WERI-Rb-1 (cell line): ENCODE results near the gene PDLIM1.

ENCODE experiments used
- DNase-seq: peaks from one replicate; pipeline ENCODE4 v3.0.0-alpha.2; 2020
- H3K27ac ChIP-seq: fragments of 250-450 bp; sonication (Bioruptor Pico); 2 replicates; pipeline ENCODE4 v1.5.1; 2020; ENCODE audit warnings: mild to moderate bottlenecking, moderate library complexity
- H3K27me3 ChIP-seq: fragments of 250-450 bp; sonication (Bioruptor Pico); 2 replicates; pipeline ENCODE4 v1.5.1; 2021; ENCODE audit warnings: mild to moderate bottlenecking, low read depth, moderate library complexity; ENCODE audit not compliant: insufficient read depth, severe bottlenecking
- H3K36me3 ChIP-seq: fragments of 250-450 bp; sonication (Bioruptor Pico); 2 replicates; pipeline ENCODE4 v1.5.1; 2020; ENCODE audit warnings: mild to moderate bottlenecking, moderate library complexity
- H3K4me3 ChIP-seq: 2 replicates; pipeline ENCODE4 v1.5.1; 2011; ENCODE audit warnings: low read depth, mild to moderate bottlenecking, control low read depth, low read length
- H3K9me3 ChIP-seq: fragments of 250-450 bp; sonication (Bioruptor Pico); 2 replicates; pipeline ENCODE4 v1.5.1; 2021; ENCODE audit warnings: mild to moderate bottlenecking, moderate library complexity; ENCODE audit not compliant: severe bottlenecking
- CTCF ChIP-seq: IDR thresholded peaks from 2 replicates; pipeline ENCODE4 v1.5.1; 2011; ENCODE audit warnings: low read depth, mild to moderate bottlenecking, control low read depth, inconsistent platforms, low read length

Gene PDLIM1

GRCh38 chr10:95253007-95253406 lies 37.8 kb downstream of the PDLIM1 start:
- no peak for DNase-seq
- Histone ChIP-seq H3K4me3 (no peak overlapping the region), H3K27me3 (no peaks in the 10 kb centered on the region), H3K9me3 (no peaks in the 10 kb centered on the region), H3K27ac (no peak overlapping the region), H3K36me3 (peaks cover 17% of the 10 kb centered on the region)
- no peak for TF ChIP-seq CTCF

GRCh38 chr10:95250856-95251255 lies 39.9 kb downstream of the PDLIM1 start:
- no peak for DNase-seq
- Histone ChIP-seq H3K9me3 (no peaks in the 10 kb centered on the region), H3K27me3 (no peaks in the 10 kb centered on the region), H3K27ac (no peak overlapping the region), H3K36me3 (peaks cover 18% of the 10 kb centered on the region), H3K4me3 (no peak overlapping the region)
- TF ChIP-seq CTCF, result no peak

- no peak for TF ChIP-seq CTCF
- Histone ChIP-seq H3K4me3 (no peak overlapping the region), H3K36me3 (peaks cover 29% of the 10 kb centered on the region), H3K27ac (no peak overlapping the region), H3K27me3 (no peaks in the 10 kb centered on the region), H3K9me3 (no peaks in the 10 kb centered on the region)
- DNase-seq, result no peak
These were observed 41.3 kb downstream of the PDLIM1 start for GRCh38 chr10:95249467-95249866.

GRCh38 chr10:95248989-95249388 lies 41.8 kb downstream of the PDLIM1 start:
- DNase-seq, result no peak
- H3K27ac ChIP-seq, result no peak overlapping the region
- H3K4me3 ChIP-seq, result no peak overlapping the region
- H3K27me3 ChIP-seq, result no peaks in the 10 kb centered on the region
- TF ChIP-seq CTCF, result no peak
- H3K36me3 ChIP-seq, result peaks cover 32% of the 10 kb centered on the region
- no peaks in the 10 kb centered on the region for H3K9me3 ChIP-seq

- TF ChIP-seq CTCF, result no peak
- H3K9me3 ChIP-seq, result no peaks in the 10 kb centered on the region
- no peak overlapping the region for H3K4me3 ChIP-seq
- H3K27me3 ChIP-seq, result no peaks in the 10 kb centered on the region
- H3K27ac ChIP-seq, result no peak overlapping the region
- no peak for DNase-seq
- H3K36me3 ChIP-seq, result peaks cover 42% of the 10 kb centered on the region
These were observed 42.8 kb downstream of the PDLIM1 start for GRCh38 chr10:95247881-95248583.
